NCI-H1417 (cell line): Measurements from ENCODE around the gene MON2.
"Not testable (repeated sequence)": the region's sequence is repeated elsewhere in the genome, so short reads cannot be mapped to it uniquely, and the experiment has no call there.

Experiments
- DNase-seq, 3 experiments: peaks; one replicate each; lab custom pipeline; 2025; lab: John Stamatoyannopoulos, UW

MON2 gene

GRCh38 chr12:62471734-62472133 lies 5.1 kb downstream of the MON2 start:
- DNase-seq = no peak

- DNase-seq = no peak
Observed at GRCh38 chr12:62472472-62472871, 5.8 kb downstream of the MON2 start.

GRCh38 chr12:62481843-62482540 lies 15.4 kb downstream of the MON2 start:
- DNase-seq = no peak

GRCh38 chr12:62482769-62483168 lies 16.1 kb downstream of the MON2 start:
- DNase-seq = no peak

- no peak for DNase-seq
Observed at GRCh38 chr12:62484233-62484632, 17.6 kb downstream of the MON2 start.

GRCh38 chr12:62505786-62506185 lies 39.2 kb downstream of the MON2 start:
- no peak for DNase-seq

- no peak for DNase-seq
Observed at GRCh38 chr12:62512901-62513300, 46.3 kb downstream of the MON2 start.

- DNase-seq = not testable (repeated sequence)
Observed at GRCh38 chr12:62514080-62514479, 47.5 kb downstream of the MON2 start.

GRCh38 chr12:62516927-62517326 lies 50.3 kb downstream of the MON2 start:
- DNase-seq = no peak

- no peak for DNase-seq
Observed at GRCh38 chr12:62517887-62518286, 51.3 kb downstream of the MON2 start.

GRCh38 chr12:62519043-62519442 lies 52.4 kb downstream of the MON2 start:
- peak in 1 of 3 experiments; percentile 1 for DNase-seq

- DNase-seq = peak in 1 of 3 experiments; percentile 8
Observed at GRCh38 chr12:62520361-62520760, 53.7 kb downstream of the MON2 start.

- DNase-seq = peak in 2 of 3 experiments; percentile 5 to 52
Observed at GRCh38 chr12:62522984-62523383, 56.4 kb downstream of the MON2 start.

GRCh38 chr12:62523619-62524018 lies 57.0 kb downstream of the MON2 start:
- DNase-seq = peak in 2 of 3 experiments; percentile 10 to 55

GRCh38 chr12:62525271-62525670 lies 58.6 kb downstream of the MON2 start:
- no peak for DNase-seq

GRCh38 chr12:62530596-62530995 lies 64.0 kb downstream of the MON2 start:
- no peak for DNase-seq

GRCh38 chr12:62532333-62532732 lies 65.7 kb downstream of the MON2 start:
- no peak for DNase-seq

- no peak for DNase-seq
Observed at GRCh38 chr12:62533087-62533754, 66.6 kb downstream of the MON2 start.

GRCh38 chr12:62533755-62534107 lies 67.1 kb downstream of the MON2 start:
- no peak for DNase-seq

GRCh38 chr12:62536546-62536945 lies 69.9 kb downstream of the MON2 start:
- DNase-seq = no peak

- DNase-seq = peak in 1 of 3 experiments; percentile 6
Observed at GRCh38 chr12:62537551-62537950, 70.9 kb downstream of the MON2 start.

GRCh38 chr12:62540354-62540753 lies 73.7 kb downstream of the MON2 start:
- no peak for DNase-seq

GRCh38 chr12:62542814-62543213 lies 76.2 kb downstream of the MON2 start:
- DNase-seq = no peak

- DNase-seq = no peak
Observed at GRCh38 chr12:62543324-62543723, 76.7 kb downstream of the MON2 start.
